H1 (cell line): ENCODE results near the gene TMEM243. TPM values are rescaled to one million over a fixed set of nuclear protein-coding genes. Genes with fewer than 3 reads are reported as not detected.

Experiments used
- CTCF ChIA-PET: fragments of 300-600 bp; sonication (Branson Sonifier 250); formaldehyde crosslinking; loops from one replicate; lab custom pipeline; 2021; ENCODE audit not compliant: partially characterized antibody; lab: Charles Lee
- POLR2A ChIA-PET: fragments of 300-600 bp; sonication (Branson Sonifier 250); formaldehyde crosslinking; loops from one replicate; lab custom pipeline; 2021; ENCODE audit warnings: inconsistent platforms; ENCODE audit not compliant: partially characterized antibody; lab: Charles Lee
- DNase-seq, 2 experiments: peaks; one replicate each; pipeline versions ENCODE4 v3.0.0 to v3.0.0-alpha.2; 2010 to 2022; ENCODE audit warnings: low spot score in 2 of 2, low read depth in 1 of 2, mixed read lengths in 1 of 2
- FAIRE-seq: peaks from 2 replicates; lab custom pipeline; 2011; peaks lifted over from hg19 to GRCh38; lab: Jason Lieb, UNC
- H2AFZ ChIP-seq: 2 replicates; pipeline ENCODE4 v1.8.1; 2012; ENCODE audit warnings: low read length, inconsistent platforms
- H2AK5ac ChIP-seq: 2 replicates; pipeline ENCODE4 v1.6.1; 2013; ENCODE audit warnings: low read depth, low read length
- H2BK120ac ChIP-seq: replicated peaks from 2 replicates; pipeline ENCODE3; 2013; ENCODE audit warnings: low read depth, low read length, inconsistent platforms
- H2BK12ac ChIP-seq: 2 replicates; pipeline ENCODE4 v1.6.1; 2013; ENCODE audit warnings: low read depth, low read length
- H2BK15ac ChIP-seq: 2 replicates; pipeline ENCODE4 v1.6.1; 2013; ENCODE audit warnings: low read length
- H2BK20ac ChIP-seq: 2 replicates; pipeline ENCODE4 v1.6.1; 2013; ENCODE audit warnings: low read length
- H2BK5ac ChIP-seq: 2 replicates; pipeline ENCODE4 v1.6.1; 2013; ENCODE audit warnings: low read depth, low read length
- H3K14ac ChIP-seq: 2 replicates; pipeline ENCODE4 v1.6.1; 2013; ENCODE audit warnings: inconsistent platforms; ENCODE audit not compliant: insufficient read length
- H3K18ac ChIP-seq: 2 replicates; pipeline ENCODE4 v1.6.1; 2013; ENCODE audit warnings: low read length; ENCODE audit errors: extremely low read depth
- H3K23ac ChIP-seq: 2 replicates; pipeline ENCODE4 v1.6.1; 2013; ENCODE audit warnings: inconsistent platforms; ENCODE audit not compliant: insufficient read length
- H3K23me2 ChIP-seq: 2 replicates; pipeline ENCODE4 v1.6.1; 2013; ENCODE audit warnings: low read depth, low read length
- H3K27ac ChIP-seq: 2 replicates; pipeline ENCODE4 v1.6.1; 2011; ENCODE audit warnings: low read depth, low read length, inconsistent platforms
- H3K27me3 ChIP-seq, 4 experiments: replicated peaks in 1 of 4; 1 replicate in 1 of 4; 2 replicates in 3 of 4; pipeline versions ENCODE4 v1.6.1 to v1.8.1; 2011 to 2013; ENCODE audit warnings: low read length in 3 of 4, mild to moderate bottlenecking in 3 of 4, inconsistent platforms in 2 of 4, mixed read lengths in 2 of 4, moderate library complexity in 1 of 4; ENCODE audit not compliant: control insufficient read depth in 3 of 4, insufficient read depth in 3 of 4; ENCODE audit errors: extremely low read depth in 1 of 4
- H3K36me3 ChIP-seq, 4 experiments: 2 replicates each; pipeline versions ENCODE4 v1.6.1 to v1.8.1; 2011 to 2013; ENCODE audit warnings: mild to moderate bottlenecking in 4 of 4, low read length in 3 of 4, moderate library complexity in 2 of 4, control low read depth in 1 of 4, inconsistent platforms in 1 of 4; ENCODE audit not compliant: insufficient read depth in 4 of 4, control insufficient read depth in 2 of 4
- H3K4ac ChIP-seq: replicated peaks from 2 replicates; pipeline ENCODE3; 2013; ENCODE audit warnings: low read length, low read depth, mixed read lengths, inconsistent platforms; ENCODE audit not compliant: insufficient read length
- H3K4me1 ChIP-seq, 4 experiments: replicated peaks in 1 of 4; 1 replicate in 1 of 4; 2 replicates in 3 of 4; pipeline versions ENCODE4 v1.6.1 to v1.8.1; 2011 to 2013; ENCODE audit warnings: low read length in 3 of 4, inconsistent platforms in 2 of 4, mixed read lengths in 1 of 4; ENCODE audit not compliant: insufficient read depth in 4 of 4, control insufficient read depth in 3 of 4
- H3K4me2 ChIP-seq, 2 experiments: 2 replicates each; pipeline versions ENCODE4 v1.6.1 to v1.8.1; 2011 to 2013; ENCODE audit warnings: low read depth in 2 of 2, low read length in 2 of 2, control low read depth in 1 of 2, inconsistent platforms in 1 of 2, mild to moderate bottlenecking in 1 of 2; ENCODE audit not compliant: insufficient read depth in 1 of 2
- H3K4me3 ChIP-seq, 4 experiments: fragments of 200-600, 300-600 bp in 1 of 4; sonication (generic), shearing (Covaris generic), sonication (Bioruptor Twin) in 1 of 4; 2 replicates each; pipeline versions ENCODE4 v1.5.1 to v1.8.1; 2011 to 2016; ENCODE audit warnings: low read length in 4 of 4, low read depth in 3 of 4, control low read depth in 2 of 4, inconsistent platforms in 2 of 4, mild to moderate bottlenecking in 2 of 4, mixed read lengths in 1 of 4, moderate library complexity in 1 of 4; ENCODE audit not compliant: insufficient read depth in 2 of 4; ENCODE audit errors: extremely low read depth in 1 of 4
- H3K56ac ChIP-seq: replicated peaks from 2 replicates; pipeline ENCODE3; 2013; ENCODE audit warnings: low read depth, mild to moderate bottlenecking, mixed read lengths, low read length, inconsistent platforms; ENCODE audit not compliant: insufficient read length
- H3K79me1 ChIP-seq: 2 replicates; pipeline ENCODE4 v1.6.1; 2013; ENCODE audit warnings: low read depth, low read length, control low read depth
- H3K79me2 ChIP-seq, 2 experiments: 2 replicates each; pipeline versions ENCODE4 v1.6.1 to v1.8.1; 2012 to 2013; ENCODE audit warnings: low read length in 2 of 2, mild to moderate bottlenecking in 2 of 2, inconsistent platforms in 1 of 2; ENCODE audit not compliant: insufficient read depth in 2 of 2, control insufficient read depth in 1 of 2
- H3K9ac ChIP-seq, 4 experiments: replicated peaks in 1 of 4; 1 replicate in 1 of 4; 2 replicates in 3 of 4; pipeline versions ENCODE4 v1.6.1 to v1.8.1; 2011 to 2013; ENCODE audit warnings: low read depth in 3 of 4, low read length in 3 of 4, control low read depth in 2 of 4, mild to moderate bottlenecking in 2 of 4, moderate library complexity in 2 of 4, inconsistent platforms in 1 of 4; ENCODE audit errors: extremely low read depth in 1 of 4
- H3K9me3 ChIP-seq, 2 experiments: 2 replicates each; pipeline versions ENCODE4 v1.6.1 to v1.8.1; 2012 to 2013; ENCODE audit warnings: mild to moderate bottlenecking in 2 of 2, moderate library complexity in 2 of 2, control low read depth in 1 of 2, inconsistent platforms in 1 of 2, low read depth in 1 of 2, low read length in 1 of 2, mixed read lengths in 1 of 2; ENCODE audit not compliant: insufficient read depth in 2 of 2
- H4K20me1 ChIP-seq, 2 experiments: replicated peaks in 1 of 2; 2 replicates each; pipeline versions ENCODE3 to v1.8.1; 2011 to 2013; ENCODE audit warnings: inconsistent platforms in 2 of 2, low read length in 2 of 2, mild to moderate bottlenecking in 1 of 2; ENCODE audit not compliant: insufficient read depth in 2 of 2, control insufficient read depth in 1 of 2
- H4K5ac ChIP-seq: 2 replicates; pipeline ENCODE4 v1.6.1; 2013; ENCODE audit warnings: low read length, low read depth, mixed read lengths, inconsistent platforms; ENCODE audit not compliant: insufficient read length
- H4K8ac ChIP-seq: 2 replicates; pipeline ENCODE4 v1.8.0; 2013; ENCODE audit warnings: mild to moderate bottlenecking, moderate library complexity, low read length, inconsistent platforms; ENCODE audit not compliant: insufficient read depth; ENCODE audit errors: extremely low read depth
- H4K91ac ChIP-seq: replicated peaks from 2 replicates; pipeline ENCODE3; 2013; ENCODE audit warnings: low read length, mixed read lengths, inconsistent platforms; ENCODE audit not compliant: insufficient read length
- ATF2 ChIP-seq: IDR thresholded peaks from 2 replicates; pipeline ENCODE4 v1.6.1; 2012; ENCODE audit warnings: low read length, inconsistent platforms
- CREB1 ChIP-seq: IDR thresholded peaks from 2 replicates; pipeline ENCODE4 v1.6.1; 2012; ENCODE audit warnings: inconsistent platforms
- E2F6 ChIP-seq: IDR thresholded peaks from 2 replicates; pipeline ENCODE4 v1.6.1; 2012; ENCODE audit warnings: inconsistent platforms
- GTF2F1 ChIP-seq: IDR thresholded peaks from 2 replicates; pipeline ENCODE4 v1.6.1; 2012; ENCODE audit warnings: low read depth, low read length, improper control_type of control experiment, borderline replicate concordance
- MAFK ChIP-seq: IDR thresholded peaks from 2 replicates; pipeline ENCODE4 v1.6.1; 2012; ENCODE audit warnings: low read depth, mild to moderate bottlenecking, improper control_type of control experiment, low read length
- NANOG ChIP-seq: IDR thresholded peaks from 2 replicates; pipeline ENCODE4 v1.6.1; 2011; ENCODE audit warnings: low read length, low read depth, mild to moderate bottlenecking, inconsistent platforms; ENCODE audit not compliant: insufficient read depth, poor library complexity, severe bottlenecking
- POLR2A ChIP-seq, 2 experiments: IDR thresholded peaks; 1 replicate in 1 of 2; 2 replicates in 1 of 2; pipeline ENCODE4 v1.6.1; 2011; ENCODE audit warnings: low read depth in 2 of 2, low read length in 2 of 2, mild to moderate bottlenecking in 2 of 2; ENCODE audit errors: control extremely low read depth in 1 of 2
- SAP30 ChIP-seq: fragments of 300-600 bp; sonication (generic); IDR thresholded peaks from 2 replicates; pipeline ENCODE4 v1.7.1; 2012; ENCODE audit warnings: low read length, moderate library complexity, mild to moderate bottlenecking, inconsistent platforms; ENCODE audit not compliant: insufficient read depth, insufficient replicate concordance
- SP4 ChIP-seq: IDR thresholded peaks from 2 replicates; pipeline ENCODE4 v1.6.1; 2012; ENCODE audit warnings: low read length, inconsistent platforms
- YY1 ChIP-seq: IDR thresholded peaks from 2 replicates; pipeline ENCODE4 v1.6.1; 2011; ENCODE audit warnings: low read depth, mild to moderate bottlenecking, low read length
- ZNF274 ChIP-seq: IDR thresholded peaks from 2 replicates; pipeline ENCODE4 v1.7.0; 2012; ENCODE audit warnings: low read length, borderline replicate concordance; ENCODE audit errors: extremely low read depth
- WGBS, 2 experiments: shearing (Covaris generic) in 1 of 2; methylation state at CpG; one replicate each; pipeline versions ENCODE4 v1.1.6 to v1.1.7; 2013 to 2015; ENCODE audit warnings: low lambda C conversion rate in 2 of 2, mixed read lengths in 2 of 2, inconsistent platforms in 1 of 2, low coverage in 1 of 2, missing lambda C conversion rate in 1 of 2; ENCODE audit not compliant: insufficient replicate concordance in 2 of 2, insufficient coverage in 1 of 2, insufficient read length in 1 of 2; ENCODE audit errors: extremely low coverage in 1 of 2, missing lambda C conversion rate in 1 of 2; 5-methylcytosine and 5-hydroxymethylcytosine counted together
- polyA plus RNA-seq, 7 experiments: library from polyadenylated mRNA; depleted of rRNA in 3 of 7; stranded (reverse) in 5 of 7; unstranded in 2 of 7; fragments of >200 nt in 5 of 7; fragments of 200-250 nt in 2 of 7; gene quantifications; 1 replicate in 5 of 7; 2 replicates in 1 of 7; 4 replicates in 1 of 7; pipeline versions ENCODE4 v1.2.1 to v1.2.3, GENCODE V29; 2011 to 2013; ENCODE audit warnings: missing spikeins in 2 of 7, mixed read lengths in 2 of 7
- total RNA-seq: library from RNA; stranded (reverse); fragmentation: NEBNext Ultra II Directional; extraction: Animal tissue kit (Norgen Biotek cat#: 25700); gene quantifications from 2 replicates; pipeline ENCODE4 v1.2.1, GENCODE V29; 2021

Gene TMEM243
- total and polyA plus RNA-seq, 2 of the 8 experiments (the other 6 are each of a cell fraction or from before 2014, with no cell fraction given) = 23.7 to 27.6 TPM

DNA sequence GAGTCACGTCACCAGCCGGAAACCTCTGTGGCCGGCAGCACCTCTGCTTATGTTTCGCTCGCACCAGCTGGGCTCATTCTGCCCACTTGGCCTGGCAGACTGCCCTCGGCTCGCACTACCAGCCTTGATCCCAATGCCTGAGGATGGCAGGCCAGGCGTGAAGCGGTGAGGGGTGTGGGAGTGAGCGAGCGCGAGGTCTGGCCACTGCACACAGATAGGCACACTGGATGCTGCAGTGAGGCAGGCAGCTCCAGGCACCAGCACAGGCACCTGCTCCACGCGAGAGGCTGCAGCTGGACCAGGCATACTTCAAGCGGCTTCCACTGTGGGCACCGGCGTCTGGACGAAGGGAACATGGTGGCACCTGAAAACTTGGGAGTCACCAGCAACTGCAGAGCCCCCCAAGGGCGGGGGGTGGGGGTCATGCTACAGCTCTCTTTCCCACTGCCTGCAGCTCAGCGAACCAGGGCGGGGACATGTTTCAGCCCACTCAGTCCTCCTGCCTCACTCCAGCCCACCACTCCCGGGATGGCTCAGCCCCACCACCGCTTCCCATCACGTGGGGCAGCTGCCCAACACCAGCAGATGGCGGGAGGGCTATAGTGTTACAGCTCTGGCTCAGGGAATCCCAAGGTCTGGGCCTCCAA lies 72.7 kb downstream of the TMEM243 start:
- H2BK5ac ChIP-seq = no peak overlapping the region; the same call in 1 of the 2 replicates
- H3K4me3 ChIP-seq = no peak overlapping the region
- H3K27me3 ChIP-seq = no peaks in the 10 kb centered on the region
- H3K56ac ChIP-seq = no peak overlapping the region
- peak overlapping the region; percentile 83; the same call in 1 of the 2 replicates for H2AFZ ChIP-seq
- no peaks in the 10 kb centered on the region for H3K36me3 ChIP-seq
- H2BK15ac ChIP-seq = no peak overlapping the region
- H3K4me1 ChIP-seq = no peaks in the 10 kb centered on the region; a peak in 1 of 7 replicates
- H3K18ac ChIP-seq = no peak overlapping the region
- peaks cover 0 to 4% of the 10 kb centered on the region in 2 experiments; a peak in 1 of 4 replicates for H3K79me2 ChIP-seq
- no peaks in the 10 kb centered on the region for H4K20me1 ChIP-seq
- no peak overlapping the region for H3K14ac ChIP-seq
- H3K9me3 ChIP-seq = no peaks in the 10 kb centered on the region
- H3K4me2 ChIP-seq = no peak overlapping the region
- H3K23ac ChIP-seq = no peak overlapping the region
- CTCF ChIA-PET = interaction anchor here (0.8 to 8.0 kb wide), 18 partner anchors 11 to 371 kb away, joined by 3 to 86 read pairs (median 13); partner anchors contain the start of gene ELAPOR2
- no peak overlapping the region for H2BK20ac ChIP-seq
- FAIRE-seq (no peak), DNase-seq (no peak)
- peak overlapping the region; percentile 23 for H4K5ac ChIP-seq
- no peaks in the 10 kb centered on the region for H3K79me1 ChIP-seq
- H2AK5ac ChIP-seq = no peak overlapping the region
- H2BK120ac ChIP-seq = no peak overlapping the region
- peak overlapping the region; percentile 55; the same call in 1 of the 2 replicates for H2BK12ac ChIP-seq
- POLR2A ChIA-PET = interaction anchor here (0.9 kb wide), 1 partner anchor 112 kb away, joined by 3 read pairs; no protein-coding TSS in a partner anchor
- no peak overlapping the region for H3K9ac ChIP-seq
- H4K8ac ChIP-seq = no peak overlapping the region
- 86% methylated on average over 22 of the region's 25 CpGs; no CpG with 5 or more reads in 1 of the 2 experiments for WGBS, 2 experiments
- H3K23me2 ChIP-seq = peaks cover 2% of the 10 kb centered on the region; the same call in 1 of the 2 replicates
- H3K4ac ChIP-seq = no peak overlapping the region
- peak overlapping the region; percentile 81 for H4K91ac ChIP-seq
- no peak overlapping the region for H3K27ac ChIP-seq
- TF ChIP-seq POLR2A (IDR thresholded peaks at IDR 0.05; ENCODE audit: control extremely low read depth in 1 of 2, low read depth in 2 of 2, low read length in 2 of 2) (no peak), NANOG (no peak), MAFK (no peak), CREB1 (no peak), ATF2 (no peak), YY1 (no peak), ZNF274 (no peak), E2F6 (no peak), SP4 (no peak), GTF2F1 (no peak), SAP30 (no peak)
